NCI-H345 treated with DMSO at 0.1 percent for 48 hours (cell line): ENCODE measurements around the gene NYNRIN.
A peak's percentile ranks its signal among the peaks of the same experiment; 100 is the strongest.

Source experiments
- DNase-seq: peaks from one replicate; lab custom pipeline; 2025; ENCODE audit not compliant: unreplicated experiment; lab: John Stamatoyannopoulos, UW

Gene NYNRIN

DNA sequence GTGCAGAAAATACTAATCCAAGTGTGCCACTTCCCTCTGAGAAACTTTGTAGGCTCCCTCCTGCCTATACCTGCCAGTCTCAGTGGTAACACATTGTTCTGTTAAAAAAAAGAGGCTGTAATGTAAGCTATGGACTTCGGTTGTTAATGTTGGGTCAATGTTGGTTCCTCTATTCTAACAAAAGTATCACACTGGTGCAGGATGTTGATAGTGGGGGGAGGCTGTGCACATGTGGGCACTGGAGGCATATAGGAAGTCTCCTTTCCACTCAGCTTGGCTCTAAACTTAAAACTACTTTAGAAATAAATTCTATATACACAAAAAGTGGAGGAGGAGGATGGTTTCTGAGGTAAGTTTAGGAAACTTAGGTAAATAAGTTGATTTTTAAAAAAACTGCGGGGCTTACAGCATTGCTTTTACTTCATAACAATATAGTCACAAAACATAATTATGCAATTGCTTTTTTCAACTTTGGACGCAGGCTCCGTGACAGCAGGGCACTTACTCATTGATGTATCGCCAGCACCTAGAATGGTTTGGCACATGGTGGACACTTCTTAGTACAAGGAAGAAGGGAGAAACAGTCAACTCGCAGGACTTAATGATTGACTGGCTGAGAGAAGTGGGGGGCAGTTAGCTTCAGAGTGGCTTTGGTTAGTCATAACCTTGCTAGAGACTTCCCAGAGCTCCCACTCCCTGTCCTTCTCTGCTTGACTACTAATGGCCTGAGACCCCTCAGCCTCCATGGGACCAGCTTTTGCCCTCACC lies 7.9 kb upstream of the NYNRIN start:
- DNase-seq: no peak

DNA sequence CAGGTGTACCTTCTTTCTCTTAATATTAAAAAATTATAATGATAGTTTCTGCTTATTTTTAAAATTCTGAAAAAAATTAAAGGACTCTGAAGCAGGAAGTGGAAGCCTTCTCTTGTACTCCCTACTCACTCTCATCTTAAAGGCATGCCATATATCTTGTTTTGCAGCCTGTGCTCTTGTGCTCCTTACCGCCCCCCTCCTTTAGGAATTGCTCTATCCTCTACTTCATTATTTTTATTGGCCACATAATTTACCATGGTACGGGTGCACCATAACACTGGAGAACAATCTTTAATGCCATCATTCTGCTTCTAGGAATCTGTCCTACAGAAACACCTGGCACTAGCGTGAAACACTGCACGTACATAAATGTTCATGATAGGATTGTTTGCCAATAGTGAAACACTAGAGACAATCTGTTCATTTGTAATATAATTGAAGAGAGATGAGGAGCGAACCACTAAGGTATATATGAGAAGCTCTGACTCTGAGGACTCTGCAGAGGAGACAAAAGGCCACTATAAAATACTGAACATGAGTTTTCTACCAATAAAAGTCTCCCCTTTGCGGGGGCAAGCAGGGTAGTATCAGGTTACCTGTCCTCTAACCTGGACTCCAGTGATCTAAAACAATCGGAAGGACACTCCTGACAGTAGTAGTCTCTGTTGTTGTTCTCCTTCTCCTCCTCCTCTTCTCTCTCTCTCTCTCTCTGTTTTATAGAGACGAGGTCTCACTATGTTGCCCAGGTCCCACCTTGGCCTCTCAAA lies 6.3 kb upstream of the NYNRIN start:
- DNase-seq: peak; percentile 36

DNA sequence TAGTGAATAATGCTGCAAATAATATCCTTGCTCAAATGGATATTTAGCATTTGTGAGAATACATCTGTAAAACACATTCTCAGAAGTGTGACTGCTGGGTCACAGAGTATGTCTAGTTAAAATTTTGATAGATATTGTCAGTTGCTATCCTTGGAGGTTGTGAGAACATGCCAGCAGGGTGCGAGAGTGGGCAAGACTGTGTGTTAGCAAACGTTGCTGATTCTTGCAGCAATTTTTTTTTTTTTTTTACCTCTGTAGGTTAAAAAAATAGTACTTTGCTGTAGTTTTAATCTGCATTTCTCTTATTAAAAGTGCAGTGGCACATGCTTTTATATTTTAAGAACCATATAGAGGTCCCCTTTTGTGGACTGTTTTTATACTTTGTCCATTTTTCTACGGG lies 4.5 kb upstream of the NYNRIN start:
- DNase-seq: no peak

DNA sequence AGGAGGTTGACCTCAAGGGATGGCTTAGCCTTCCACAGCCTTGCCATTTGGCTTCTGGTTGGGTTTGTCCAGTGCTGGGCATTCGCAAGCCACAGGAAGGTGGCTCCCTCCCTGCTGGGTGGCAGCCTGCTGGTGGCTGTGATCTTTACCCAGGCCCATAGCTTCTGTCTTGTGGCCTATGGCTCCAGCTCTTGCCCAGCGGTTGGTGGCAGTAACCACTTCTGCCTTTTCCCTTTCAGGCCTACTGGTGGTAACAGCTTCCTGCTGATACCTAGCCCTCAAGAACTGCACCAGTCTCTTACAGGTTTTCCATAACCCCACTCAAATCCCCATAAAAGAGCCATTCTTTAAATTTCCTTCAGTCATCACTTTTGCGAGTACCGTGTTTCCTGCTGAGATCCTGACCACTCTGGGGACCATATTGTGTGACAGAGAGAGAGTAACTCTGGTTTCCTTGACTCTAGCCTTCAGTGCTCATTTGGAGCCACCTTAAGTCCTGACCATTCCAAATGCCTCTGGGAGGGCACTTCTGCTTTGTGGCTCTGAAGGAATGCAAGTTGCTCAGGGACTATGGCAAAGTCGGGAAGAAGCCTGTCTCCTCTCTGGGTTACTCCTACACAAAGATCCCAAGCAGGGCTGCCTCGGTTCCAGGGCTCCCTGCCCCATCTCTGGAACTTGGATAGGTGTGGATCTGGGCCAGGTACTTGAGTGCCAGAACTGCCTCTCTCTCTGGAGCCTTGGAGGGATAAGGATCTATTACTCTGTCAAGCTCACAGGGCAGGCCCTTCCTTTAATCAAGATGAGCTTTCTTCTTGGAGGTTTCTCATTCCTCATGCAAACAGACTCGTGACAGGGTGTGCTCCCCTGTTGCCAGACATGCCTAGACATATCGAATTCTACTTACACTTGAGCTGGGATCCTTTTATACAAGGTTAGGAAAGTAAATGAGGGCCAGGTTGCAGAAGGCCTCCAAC lies 2.9 kb upstream of the NYNRIN start:
- DNase-seq: no peak

DNA sequence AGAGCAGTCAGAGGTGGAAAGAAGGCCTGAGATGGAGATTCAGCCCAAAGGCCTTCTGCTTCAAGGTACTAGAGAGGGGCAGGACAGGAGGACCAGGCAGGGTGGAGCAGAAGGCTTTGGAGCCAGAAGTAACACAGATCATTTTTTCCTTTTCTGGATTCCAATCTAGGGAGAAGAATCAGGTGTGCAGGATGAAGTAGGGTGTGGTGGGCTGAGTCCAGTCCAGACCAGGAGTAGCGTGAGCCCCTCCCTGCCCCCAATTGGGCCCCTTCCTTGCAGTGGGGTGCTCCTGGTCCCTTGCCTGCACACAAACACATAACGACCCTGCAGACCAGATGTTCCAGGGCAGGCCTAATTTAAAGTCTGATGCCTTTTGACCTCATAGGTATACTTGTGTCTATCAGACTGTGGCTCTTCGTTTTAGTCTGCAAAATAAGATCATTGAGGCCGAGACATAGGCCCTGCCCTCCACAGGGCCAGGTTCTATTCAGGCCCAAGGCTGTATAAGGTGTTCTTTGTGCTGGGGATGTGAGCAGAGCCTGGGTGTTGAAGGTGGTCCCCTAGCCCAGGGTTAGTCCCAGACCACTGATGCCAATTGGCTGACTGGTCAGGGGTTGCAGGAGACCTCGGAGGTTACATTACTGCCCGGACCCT lies 1.0 kb upstream of the NYNRIN start:
- no peak for DNase-seq

DNA sequence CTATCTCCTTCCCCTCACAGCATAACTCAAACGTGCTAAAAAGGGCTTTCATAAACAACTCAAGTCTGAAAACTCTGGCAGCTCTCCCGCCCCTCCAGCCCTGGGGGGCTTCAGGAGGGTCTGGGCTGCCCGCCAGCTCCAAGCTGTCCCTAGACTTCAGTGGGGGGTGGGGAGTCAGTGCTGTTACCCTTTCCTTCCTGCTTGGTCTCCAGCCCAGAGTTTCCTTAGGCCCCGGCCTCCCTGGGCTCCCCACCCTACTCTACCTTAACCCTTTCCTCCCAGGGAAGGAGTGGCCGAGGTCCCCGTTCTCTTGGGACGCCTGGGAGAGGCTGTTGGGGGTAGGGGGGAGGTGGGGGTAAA lies 530 bp upstream of the NYNRIN start:
- no peak for DNase-seq

DNA sequence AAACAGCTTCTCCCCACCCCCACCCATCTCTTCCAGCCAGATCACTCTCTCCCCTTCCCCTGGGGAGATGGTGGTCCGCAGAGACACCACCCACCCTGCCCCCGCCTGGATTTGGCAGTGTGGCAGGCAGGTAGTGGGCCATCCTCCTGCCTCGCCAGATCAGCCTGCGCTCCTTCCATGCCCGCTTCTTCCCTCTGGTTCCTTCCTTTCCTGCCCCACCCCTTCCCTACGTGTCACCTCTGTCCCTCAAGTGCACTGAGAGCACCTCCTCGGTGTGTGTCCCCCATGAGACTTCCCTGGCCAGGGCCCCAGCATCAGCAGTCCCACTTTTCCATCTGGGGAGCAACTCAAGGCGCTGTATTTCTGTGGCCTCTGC lies 632 bp downstream of the NYNRIN start:
- DNase-seq: no peak

DNA sequence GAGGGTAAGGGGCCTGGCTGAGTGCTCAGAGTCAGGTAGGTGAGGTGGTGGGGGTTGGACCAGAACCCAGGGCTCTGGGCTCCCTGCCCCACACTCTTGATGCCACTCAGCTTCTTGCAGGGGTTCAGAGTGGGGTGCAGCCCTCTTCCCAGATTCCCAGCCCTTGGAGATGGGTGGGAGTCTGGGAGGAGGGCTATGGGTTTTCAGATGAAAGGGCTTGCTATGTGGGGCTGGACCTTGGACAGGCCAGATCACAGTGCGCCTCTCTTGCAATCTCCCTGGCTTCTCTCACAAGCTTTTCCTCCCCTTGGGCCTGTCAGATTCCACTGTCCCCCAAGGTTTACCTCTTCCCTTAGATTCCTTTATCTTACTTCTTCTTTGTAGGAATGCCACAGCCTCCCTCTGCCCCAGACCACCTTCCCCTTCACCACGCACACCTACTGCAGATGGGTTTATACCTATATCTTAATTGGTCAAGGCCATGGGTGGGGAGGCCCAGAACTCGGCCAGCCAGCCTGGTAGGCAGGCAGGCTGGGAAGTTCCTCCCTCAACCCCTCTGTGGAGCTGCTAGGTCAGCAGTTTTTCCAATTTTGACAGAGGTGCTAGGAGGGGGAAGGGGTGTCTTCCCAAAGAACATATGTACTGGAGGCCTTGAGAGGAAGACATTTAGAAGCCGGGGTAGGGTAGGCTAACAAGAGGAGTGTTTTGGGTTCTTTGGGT lies 1.4 kb downstream of the NYNRIN start:
- DNase-seq: no peak

DNA sequence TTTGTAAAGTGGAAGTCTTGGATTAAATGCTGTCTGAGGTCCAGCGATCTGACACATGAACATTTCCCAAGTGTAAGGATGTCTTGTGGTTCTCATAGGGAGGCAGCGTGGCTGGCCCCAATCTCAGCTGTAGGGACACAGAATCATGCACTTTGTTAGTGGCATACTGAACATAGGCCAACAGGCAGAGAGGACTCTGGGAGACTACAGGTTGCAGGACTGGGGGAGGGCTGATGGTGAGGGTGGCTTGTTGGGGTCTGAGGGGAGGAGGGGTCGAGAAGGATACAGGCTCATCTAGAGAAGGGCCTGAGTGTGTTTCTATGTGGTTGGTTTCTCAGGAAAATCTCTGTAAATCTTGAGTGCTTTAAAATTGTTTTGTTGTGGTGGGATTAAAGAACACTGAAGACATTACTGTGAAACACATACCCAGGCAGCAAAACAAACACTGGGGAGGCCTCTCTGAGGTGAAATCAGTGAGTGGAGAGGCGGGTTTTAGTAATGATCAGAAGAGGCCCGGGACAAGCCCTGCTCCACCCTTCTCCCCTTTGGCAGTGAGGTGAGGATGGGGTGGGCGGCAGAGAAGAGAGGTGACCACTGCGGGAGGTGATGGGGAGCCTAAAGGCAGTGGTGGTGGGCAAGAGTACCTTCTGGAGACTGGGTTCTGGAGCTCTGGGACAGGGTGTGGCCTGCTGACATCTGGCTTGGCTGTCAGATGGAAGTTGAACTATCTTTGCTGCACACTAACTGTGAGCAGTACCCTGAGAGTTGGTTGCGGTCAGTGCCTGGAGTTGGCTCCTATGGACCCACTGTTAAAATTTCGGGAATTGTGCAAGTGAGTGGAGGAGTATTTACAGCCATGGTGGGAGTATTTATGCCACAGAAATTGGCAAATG lies 3.3 kb downstream of the NYNRIN start:
- DNase-seq: no peak

DNA sequence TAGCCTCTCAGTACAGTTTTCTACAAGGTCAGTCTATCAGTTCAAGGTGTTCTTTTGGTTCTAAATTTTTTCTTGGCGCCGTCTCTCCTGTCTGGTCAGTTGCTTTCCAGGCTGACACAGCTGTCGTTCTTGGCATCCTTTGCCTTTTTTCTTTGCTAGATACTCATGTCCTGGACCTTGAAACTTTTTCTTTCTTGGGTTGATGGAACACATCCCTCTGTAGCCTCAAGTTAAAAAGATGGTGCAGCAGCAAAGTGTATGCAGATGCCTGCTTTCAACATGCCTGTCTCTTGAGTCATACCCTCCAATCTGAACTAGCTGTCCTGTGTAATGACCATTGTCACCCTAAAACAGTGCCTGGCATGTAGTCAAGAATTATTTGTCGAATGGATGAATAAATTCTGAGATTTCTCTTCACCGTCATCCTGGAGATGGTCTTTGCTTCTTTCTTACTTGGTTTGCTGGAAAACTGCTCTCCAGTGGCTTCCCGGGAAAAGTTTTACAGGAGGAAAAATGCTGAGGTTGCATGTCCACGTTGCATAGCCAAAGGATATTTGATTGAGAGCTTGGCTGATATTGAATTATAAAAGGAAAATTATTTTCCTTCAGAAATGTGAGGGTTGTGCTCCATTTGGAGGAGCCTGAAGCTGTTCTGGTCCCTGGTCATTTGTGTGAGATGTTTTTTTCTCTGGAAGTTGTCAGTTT lies 4.6 kb downstream of the NYNRIN start:
- no peak for DNase-seq

DNA sequence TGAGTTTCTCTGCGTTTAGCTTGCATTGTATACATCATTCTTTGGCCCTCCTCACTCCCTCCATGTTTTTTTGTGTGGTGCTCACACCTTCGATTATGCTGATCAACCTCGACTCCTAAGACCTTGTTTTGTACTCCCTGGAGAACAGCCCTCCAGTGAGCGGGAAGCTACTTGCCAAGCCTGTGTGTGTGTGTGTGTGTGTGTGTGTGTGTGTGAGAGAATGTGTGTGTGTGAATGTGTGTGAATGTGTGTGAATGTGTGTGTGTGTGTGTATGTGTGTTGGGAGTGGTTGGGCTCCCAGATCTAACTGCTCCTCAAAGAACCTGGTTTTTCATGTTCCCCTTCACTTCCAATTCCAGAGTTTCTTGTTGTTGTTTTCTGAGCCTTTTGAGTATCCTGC lies 6.0 kb downstream of the NYNRIN start:
- no peak for DNase-seq

DNA sequence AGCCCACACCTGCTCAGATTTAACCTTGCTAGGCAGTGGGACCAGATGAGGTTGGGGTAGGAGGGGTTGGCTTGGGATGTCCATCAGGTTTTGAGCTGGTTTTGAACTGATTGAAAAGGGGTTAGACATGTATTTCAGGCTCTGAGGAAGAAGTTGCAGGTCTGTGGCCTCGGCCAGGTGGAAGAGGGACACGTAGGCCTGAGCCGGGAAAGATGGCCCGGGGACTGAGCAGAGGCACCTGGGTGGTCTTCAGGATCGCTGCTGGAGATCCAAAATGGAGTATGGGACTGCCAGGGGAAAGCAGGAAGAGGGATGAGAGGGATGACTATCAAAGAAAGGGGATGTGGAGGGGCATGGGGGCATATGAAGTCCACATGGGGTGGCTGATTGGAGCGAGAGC lies 7.6 kb downstream of the NYNRIN start:
- DNase-seq: no peak

DNA sequence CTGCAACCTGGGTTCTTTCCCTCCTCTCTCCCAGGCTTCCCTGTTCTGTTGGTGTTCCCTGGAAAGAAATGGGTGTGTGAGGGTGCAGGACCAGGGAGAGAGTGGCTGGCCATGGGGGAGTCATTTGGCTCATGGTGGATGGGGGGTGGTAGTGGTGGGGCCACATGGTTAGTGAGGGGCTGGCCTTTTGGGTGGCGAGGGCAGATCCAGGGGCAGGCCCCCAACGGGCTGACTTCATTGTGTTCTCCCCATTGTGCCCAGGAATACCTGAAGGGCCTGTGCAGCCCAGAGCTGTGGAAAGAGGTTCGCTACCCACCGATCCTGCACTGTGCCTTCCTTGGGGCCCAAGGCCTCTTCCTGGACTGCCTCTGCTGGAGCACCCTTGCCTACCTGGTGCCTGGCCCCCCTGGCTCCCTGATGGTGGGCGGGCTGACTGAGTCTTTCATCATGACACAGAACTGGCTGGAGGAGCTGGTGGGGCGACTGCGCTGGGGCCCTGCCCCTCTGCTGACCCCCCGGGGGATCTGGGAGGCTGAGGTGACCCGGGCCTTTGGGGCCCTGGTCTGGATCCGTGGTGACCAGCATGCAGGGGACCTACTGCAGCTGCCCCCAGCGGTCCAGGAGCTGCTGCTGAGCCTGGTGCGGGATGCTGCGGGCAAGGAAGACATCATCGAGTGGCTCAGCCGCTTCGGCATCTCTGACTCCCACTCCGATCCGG lies 9.0 kb downstream of the NYNRIN start:
- DNase-seq: no peak

DNA sequence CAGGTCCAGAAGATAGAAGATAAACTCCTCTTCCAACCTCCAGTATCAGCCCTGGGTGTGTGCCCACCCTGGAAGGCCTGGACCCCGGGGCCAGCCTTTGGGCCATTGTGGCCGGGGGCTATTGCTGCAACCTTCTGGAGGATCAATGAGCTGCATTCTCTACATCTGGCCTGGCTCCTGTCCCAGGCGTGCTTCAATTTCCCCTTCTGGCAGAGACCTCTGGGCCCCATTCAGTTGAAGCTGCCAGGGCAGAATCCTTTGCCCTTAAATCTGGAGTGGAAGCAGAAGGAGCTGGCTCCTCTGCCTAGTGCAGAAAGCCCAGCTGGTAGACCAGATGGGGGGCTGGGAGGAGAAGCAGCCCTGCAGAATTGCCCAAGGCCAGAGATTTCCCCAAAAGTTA lies 10.0 kb downstream of the NYNRIN start:
- DNase-seq: no peak

DNA sequence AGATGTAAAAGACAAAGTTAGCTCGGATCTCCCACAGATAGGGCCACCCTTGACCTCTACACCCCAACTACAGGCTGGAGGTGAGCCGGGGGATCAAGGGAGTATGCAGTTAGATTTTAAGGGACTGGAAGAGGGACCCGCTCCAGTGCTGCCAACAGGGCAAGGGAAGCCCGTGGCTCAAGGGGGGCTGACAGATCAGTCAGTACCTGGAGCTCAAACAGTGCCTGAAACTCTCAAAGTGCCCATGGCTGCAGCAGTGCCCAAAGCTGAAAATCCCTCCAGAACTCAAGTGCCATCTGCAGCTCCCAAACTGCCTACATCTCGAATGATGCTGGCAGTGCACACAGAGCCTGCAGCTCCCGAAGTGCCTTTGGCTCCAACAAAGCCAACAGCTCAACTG lies 10.4 kb downstream of the NYNRIN start:
- DNase-seq: no peak

DNA sequence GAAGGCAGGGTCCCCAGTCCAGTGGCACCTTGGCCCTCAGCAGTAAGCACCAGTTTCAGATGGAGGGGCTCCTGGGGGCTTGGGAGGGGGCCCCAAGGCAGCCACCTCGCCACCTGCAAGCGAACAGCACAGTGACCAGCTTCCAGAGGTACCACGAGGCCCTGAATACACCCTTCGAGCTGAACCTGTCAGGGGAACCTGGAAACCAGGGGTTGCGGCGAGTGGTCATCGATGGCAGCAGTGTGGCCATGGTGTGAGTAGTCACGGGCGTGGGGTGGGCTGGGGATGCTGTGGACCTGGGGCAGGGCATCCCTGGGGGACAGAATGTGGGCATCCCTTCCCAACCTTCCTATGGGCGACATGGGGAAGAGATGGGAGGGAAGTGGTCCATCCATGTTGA lies 11.2 kb downstream of the NYNRIN start:
- no peak for DNase-seq

DNA sequence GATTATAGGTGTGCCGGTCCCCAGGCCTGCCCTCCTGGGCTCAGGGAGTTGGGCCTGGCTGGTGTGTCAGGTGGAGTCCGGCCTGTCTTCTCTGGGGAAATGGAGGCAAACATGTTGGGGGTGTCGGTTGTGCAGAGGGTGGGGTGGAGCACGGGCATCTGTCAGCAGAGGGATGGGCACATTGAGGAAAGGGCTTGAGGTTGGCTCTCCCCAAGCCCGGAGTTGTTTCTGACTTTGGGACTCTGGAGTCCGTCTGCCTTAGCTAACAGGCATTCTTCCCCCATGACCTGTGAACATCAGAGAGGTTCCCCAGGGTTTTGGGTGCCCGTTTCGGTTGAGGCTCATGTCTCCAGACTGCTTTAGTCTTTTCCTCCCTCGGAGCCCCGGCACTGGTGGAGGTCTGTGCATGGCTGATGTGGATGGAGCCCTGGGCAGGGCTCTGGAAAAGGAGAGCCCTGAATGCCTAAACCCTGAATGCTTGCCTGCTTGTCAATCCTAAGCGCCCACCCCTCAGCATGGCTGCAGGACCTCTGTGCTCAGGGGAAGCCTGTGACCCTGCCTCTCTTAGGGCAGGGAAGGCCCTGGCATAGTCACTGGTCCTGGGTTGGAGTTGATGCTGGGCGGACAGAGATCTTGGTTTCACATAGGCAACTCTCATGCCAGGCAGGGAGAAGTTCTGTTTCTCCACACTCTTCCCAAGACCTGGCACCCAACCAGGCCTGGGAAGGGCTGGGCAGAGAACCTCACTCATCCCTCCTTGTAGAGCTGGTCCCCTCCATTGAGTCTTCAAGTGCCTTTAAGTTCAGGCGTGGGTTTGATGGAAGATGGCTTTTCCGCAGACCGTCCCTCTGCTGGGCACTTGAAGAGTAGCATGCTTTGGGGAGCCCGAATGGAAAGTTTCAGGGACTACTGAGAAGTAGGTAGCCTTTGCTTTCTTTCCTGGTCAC lies 12.9 kb downstream of the NYNRIN start:
- DNase-seq: no peak
